Hepatocyte (in vitro differentiated cells): ENCODE results near the gene WDR33. TPM values are rescaled to one million over a fixed set of nuclear protein-coding genes. Genes with fewer than 3 reads are reported as not detected.
"Not testable (repeated sequence)": the region's sequence is repeated elsewhere in the genome, so short reads cannot be mapped to it uniquely, and the experiment has no call there.

Source experiments
- DNase-seq: peaks from one replicate; pipeline ENCODE4 v3.0.0-alpha.2; 2016; ENCODE audit warnings: low spot score
- H2AFZ ChIP-seq: fragments of 200-600 bp; sonication (generic); 2 replicates; pipeline ENCODE4 v1.6.0; 2016; ENCODE audit warnings: antibody characterized with exemption, mild to moderate bottlenecking
- H3K27ac ChIP-seq: fragments of 200-600 bp; sonication (generic); 2 replicates; pipeline ENCODE4 v1.5.1; 2016; ENCODE audit warnings: mild to moderate bottlenecking
- H3K27me3 ChIP-seq: fragments of 200-600 bp; sonication (generic); 2 replicates; pipeline ENCODE4 v1.6.1; 2016
- H3K36me3 ChIP-seq: fragments of 200-600 bp; sonication (generic); replicated peaks from 2 replicates; pipeline ENCODE4 v1.5.1; 2016; ENCODE audit warnings: low read depth; ENCODE audit not compliant: insufficient read depth
- H3K4me1 ChIP-seq: fragments of 200-600 bp; sonication (generic); 2 replicates; pipeline ENCODE4 v1.5.1; 2016; ENCODE audit warnings: mild to moderate bottlenecking, moderate library complexity; ENCODE audit not compliant: insufficient read depth
- H3K4me2 ChIP-seq: fragments of 200-600 bp; sonication (generic); 2 replicates; pipeline ENCODE4 v1.6.0; 2016
- H3K4me3 ChIP-seq: fragments of 200-600 bp; sonication (generic); 2 replicates; pipeline ENCODE4 v1.5.1; 2016; ENCODE audit warnings: mild to moderate bottlenecking
- H3K79me2 ChIP-seq: fragments of 200-600 bp; sonication (generic); 2 replicates; pipeline ENCODE4 v1.6.0; 2017; ENCODE audit warnings: mild to moderate bottlenecking
- H3K9me2 ChIP-seq: fragments of 200-600 bp; sonication (generic); replicated peaks from 2 replicates; pipeline ENCODE4 v1.6.0; 2017; ENCODE audit warnings: mild to moderate bottlenecking; ENCODE audit not compliant: insufficient read depth
- H3K9me3 ChIP-seq: fragments of 200-600 bp; sonication (generic); 2 replicates; pipeline ENCODE4 v1.5.1; 2016; ENCODE audit warnings: low read depth, mild to moderate bottlenecking
- H4K20me1 ChIP-seq: fragments of 200-600 bp; sonication (generic); 2 replicates; pipeline ENCODE4 v1.6.0; 2016; ENCODE audit warnings: mild to moderate bottlenecking; ENCODE audit not compliant: insufficient read depth, poor library complexity, severe bottlenecking
- CTCF ChIP-seq: fragments of 200-600 bp; sonication (generic); IDR thresholded peaks from 2 replicates; pipeline ENCODE4 v1.5.1; 2016; ENCODE audit warnings: antibody characterized with exemption, mild to moderate bottlenecking; ENCODE audit not compliant: poor library complexity
- EZH2 ChIP-seq: fragments of 200-600 bp; sonication (generic); IDR thresholded peaks from 2 replicates; pipeline ENCODE4 v1.6.1; 2016; ENCODE audit warnings: antibody characterized with exemption, mild to moderate bottlenecking, borderline replicate concordance
- EZH2phosphoT487 ChIP-seq: fragments of 200-600 bp; sonication (generic); IDR thresholded peaks from one replicate; pipeline ENCODE4 v1.6.1; 2018; ENCODE audit warnings: antibody characterized with exemption, mild to moderate bottlenecking, low read depth, moderate library complexity; ENCODE audit not compliant: unreplicated experiment, severe bottlenecking
- WGBS: methylation state at CpG from one replicate; pipeline ENCODE4 v1.1.6; 2016; ENCODE audit warnings: low lambda C conversion rate; ENCODE audit errors: missing lambda C conversion rate; 5-methylcytosine and 5-hydroxymethylcytosine counted together
- polyA plus RNA-seq: library from polyadenylated mRNA; unstranded; fragments of >200 nt; fragmentation: Nextera tagmentation; extraction: Ambion mirVana; gene quantifications from 2 replicates; pipeline ENCODE4 v1.2.1, GENCODE V29; 2016
- total RNA-seq: library from RNA; depleted of rRNA; stranded (reverse); fragments of >200 nt; gene quantifications from 2 replicates; pipeline ENCODE4 v1.2.3, GENCODE V29; 2014

Gene WDR33
- total and polyA plus RNA-seq, 2 experiments from 2014 or later: 43.3 to 47.5 TPM

- H3K4me2 ChIP-seq: no peak overlapping the region
- no peaks in the 10 kb centered on the region for H3K9me3 ChIP-seq
- no peaks in the 10 kb centered on the region for H3K27me3 ChIP-seq
- DNase-seq: no peak
- peaks cover 11% of the 10 kb centered on the region for H3K79me2 ChIP-seq
- no peaks in the 10 kb centered on the region for H3K36me3 ChIP-seq
- no peak overlapping the region for H3K27ac ChIP-seq
- TF ChIP-seq EZH2phosphoT487: no peak
- peaks cover 3% of the 10 kb centered on the region for H4K20me1 ChIP-seq
- peaks cover under 1% of the 10 kb centered on the region for H3K4me1 ChIP-seq
- H3K9me2 ChIP-seq: no peaks in the 10 kb centered on the region
- H3K4me3 ChIP-seq: no peak overlapping the region
- H2AFZ ChIP-seq: no peak overlapping the region
- 91% methylated on average over 1 of the region's 1 CpG for WGBS
These were observed 3.7 kb upstream of the WDR33 start for GRCh38 chr2:127814677-127815076.

DNA sequence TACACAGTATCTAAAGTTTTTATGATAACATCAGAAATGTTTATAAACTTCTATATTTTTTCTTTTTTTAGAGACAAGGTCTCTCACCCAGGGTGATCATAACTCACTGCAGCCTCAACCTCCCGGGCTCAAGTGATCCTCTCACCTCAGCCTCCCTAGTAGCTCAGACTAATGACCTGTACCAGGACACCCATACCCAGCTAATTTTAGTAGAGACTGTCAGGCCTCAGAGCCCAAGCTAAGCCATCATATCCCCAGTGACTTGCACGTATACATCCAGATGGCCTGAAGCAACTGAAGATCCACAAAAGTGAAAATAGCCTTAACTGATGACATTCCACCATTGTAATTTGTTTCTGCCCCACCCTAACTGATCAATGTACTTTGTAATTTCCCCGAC lies 1.5 kb upstream of the WDR33 start:
- H3K4me3 ChIP-seq, DNase-seq, H3K9me3 ChIP-seq, H3K9me2 ChIP-seq, H3K36me3 ChIP-seq, H3K4me2 ChIP-seq, H3K27me3 ChIP-seq, H2AFZ ChIP-seq: not testable (repeated sequence)
- Histone ChIP-seq H3K4me1 (peaks cover 20% of the 10 kb centered on the region), H3K79me2 (peaks cover 33% of the 10 kb centered on the region), H3K27ac (peak overlapping the region; percentile 98), H4K20me1 (peaks cover 26% of the 10 kb centered on the region)
- 96% methylated on average over 3 of the region's 3 CpGs for WGBS

GRCh38 chr2:127811397-127812321 lies 688 bp upstream of the WDR33 start:
- H3K4me3 ChIP-seq: peak overlapping the region; percentile 56
- WGBS: 52% methylated on average over 34 of the region's 34 CpGs
- TF ChIP-seq EZH2 (no peak), CTCF (no peak), EZH2phosphoT487 (no peak)
- H3K9me3 ChIP-seq: no peaks in the 10 kb centered on the region
- H3K9me2 ChIP-seq: no peaks in the 10 kb centered on the region
- no peak for DNase-seq
- peak overlapping the region; percentile 98 for H3K27ac ChIP-seq
- H3K27me3 ChIP-seq: no peaks in the 10 kb centered on the region
- H4K20me1 ChIP-seq: peaks cover 34% of the 10 kb centered on the region
- peaks cover 41% of the 10 kb centered on the region for H3K79me2 ChIP-seq
- H3K36me3 ChIP-seq: no peaks in the 10 kb centered on the region
- H3K4me2 ChIP-seq: peak overlapping the region; percentile 85
- H3K4me1 ChIP-seq: peaks cover 26% of the 10 kb centered on the region
- H2AFZ ChIP-seq: peak overlapping the region; percentile 60

GRCh38 chr2:127810156-127810618 lies 784 bp downstream of the WDR33 start:
- Histone ChIP-seq H3K36me3 (no peaks in the 10 kb centered on the region), H3K9me2 (no peaks in the 10 kb centered on the region), H3K4me2 (peak overlapping the region; percentile 85), H3K79me2 (peaks cover 56% of the 10 kb centered on the region), H3K4me3 (peak overlapping the region; percentile 56), H2AFZ (peak overlapping the region; percentile 60), H3K27ac (peak overlapping the region; percentile 98), H4K20me1 (peaks cover 48% of the 10 kb centered on the region), H3K27me3 (no peaks in the 10 kb centered on the region), H3K9me3 (no peaks in the 10 kb centered on the region), H3K4me1 (peaks cover 31% of the 10 kb centered on the region)
- DNase-seq: peak; percentile 46
- under 1% methylated on average over 10 of the region's 10 CpGs for WGBS
- TF ChIP-seq EZH2phosphoT487 (no peak), CTCF (no peak), EZH2 (no peak)
